ENCODE measurements around the gene HAAO. TPM values are rescaled to one million over a fixed set of nuclear protein-coding genes. Genes with fewer than 3 reads are reported as not detected.

HAAO gene
- total and polyA plus RNA-seq, 2 of the 8 experiments (the other 6 are each of a cell fraction or from before 2014, with no cell fraction given) = 2.5 to 7.0 TPM

GRCh38 chr2:42762823-42763804, 29.3 kb downstream of the HAAO start (continued):
- TF ChIP-seq YY1 (IDR thresholded peaks at IDR 0.05; ENCODE audit: low read depth, low read length) (no peak), ASH2L (IDR thresholded peaks at IDR 0.05; ENCODE audit: low read length) (no peak), CTBP2 (IDR thresholded peaks at IDR 0.05; ENCODE audit: borderline replicate concordance, insufficient read depth, insufficient read length, low read length) (no peak), TCF12 (IDR thresholded peaks at IDR 0.05; ENCODE audit: low read depth, low read length) (no peak), KDM5A (IDR thresholded peaks at IDR 0.05; ENCODE audit: low read length) (no peak)

All from H1 (cell line).